ENCODE measurements around the gene RALGDS.
"Not testable (repeated sequence)": the region's sequence is repeated elsewhere in the genome, so short reads cannot be mapped to it uniquely, and the experiment has no call there.

- TF ChIP-seq BHLHE40 (IDR thresholded peaks at IDR 0.05; ENCODE audit: borderline replicate concordance); SP1 (IDR thresholded peaks at IDR 0.05): not testable (repeated sequence)
These were observed 50.1 kb downstream of the RALGDS start for GRCh38 chr9:133070985-133071384.

Measured in HEK293T (cell line).